Activated T-cell treated with anti-CD3 and anti-CD28 coated beads, Interleukin-2, amount 50 U/mL, for 24 hours (primary cell): ENCODE results near the gene ACTL8.

Source experiments
- DNase-seq: peaks from one replicate; pipeline ENCODE4 v3.0.0-alpha.2; 2020
- H3K27ac Mint-ChIP-seq: 2 replicates; pipeline ENCODE4 v1.8.0; 2020; ENCODE audit warnings: mild to moderate bottlenecking, mixed read lengths
- H3K27me3 Mint-ChIP-seq: 2 replicates; pipeline ENCODE4 v1.8.0; 2020; ENCODE audit warnings: mixed read lengths
- H3K36me3 Mint-ChIP-seq: 2 replicates; pipeline ENCODE4 v1.8.0; 2020; ENCODE audit warnings: low read depth, mixed read lengths
- H3K4me1 Mint-ChIP-seq: 2 replicates; pipeline ENCODE4 v1.8.0; 2020; ENCODE audit warnings: low read depth, mixed read lengths
- H3K4me3 Mint-ChIP-seq: 2 replicates; pipeline ENCODE4 v1.8.0; 2020; ENCODE audit warnings: mild to moderate bottlenecking, moderate library complexity, mixed read lengths
- H3K9me3 Mint-ChIP-seq: 2 replicates; pipeline ENCODE4 v1.8.0; 2020; ENCODE audit warnings: mixed read lengths

ACTL8 gene

DNA sequence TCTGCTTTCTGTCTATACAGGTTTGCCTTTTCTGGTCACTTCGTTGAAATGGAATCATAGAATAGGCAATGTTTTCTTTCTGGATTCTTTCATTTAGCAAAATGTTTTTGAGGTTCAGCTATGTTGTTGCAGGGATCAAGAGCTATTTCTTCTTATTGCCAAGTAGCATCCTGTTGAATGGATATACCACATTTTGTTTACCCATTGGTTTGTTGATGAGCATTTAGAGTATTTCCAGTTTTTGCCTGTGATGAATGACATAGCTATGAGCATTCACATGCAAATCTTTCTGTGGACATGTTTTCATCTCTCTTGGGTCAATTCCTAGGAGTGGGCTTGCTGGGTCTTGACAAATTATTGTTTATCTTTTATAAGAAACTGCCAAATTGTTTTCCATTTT lies 115.5 kb downstream of the ACTL8 start:
- Mint-ChIP-seq H3K27ac (no peak overlapping the region), H3K27me3 (peaks cover 13% of the 10 kb centered on the region), H3K36me3 (no peaks in the 10 kb centered on the region), H3K4me3 (no peak overlapping the region), H3K9me3 (peaks cover 2% of the 10 kb centered on the region), H3K4me1 (no peaks in the 10 kb centered on the region)
- DNase-seq, result no peak

DNA sequence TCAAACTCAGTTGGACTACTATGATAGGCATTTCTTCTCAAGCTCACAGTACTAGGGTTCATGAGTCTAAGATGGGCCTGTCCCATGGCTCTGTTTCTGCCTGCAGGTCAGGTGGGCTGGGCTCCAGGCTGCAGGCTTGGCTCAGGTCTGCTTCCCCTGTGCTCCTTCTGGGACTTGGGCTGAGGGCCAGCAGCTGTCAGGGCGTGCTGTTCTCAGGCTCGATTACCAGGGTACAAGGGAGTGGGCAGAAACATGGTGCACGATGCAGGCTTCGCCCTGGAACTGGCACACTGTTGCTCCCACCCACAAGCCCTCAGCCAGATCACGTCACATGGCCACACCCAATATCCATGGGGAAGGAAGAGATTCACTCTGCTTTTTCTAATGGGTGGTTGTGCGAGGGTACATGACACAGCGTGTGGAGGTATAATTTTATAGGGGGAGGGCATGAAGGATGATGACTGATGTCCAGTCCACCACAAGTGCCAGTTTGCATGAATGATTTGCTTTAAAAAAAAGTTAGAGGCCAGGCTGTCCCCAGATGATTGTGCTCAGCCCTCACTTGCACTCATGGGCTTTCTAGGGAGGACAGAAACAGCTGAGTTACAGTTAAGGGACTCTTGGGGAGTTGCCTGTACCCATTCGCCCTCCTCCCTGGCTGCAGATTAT lies 118.0 kb downstream of the ACTL8 start:
- peaks cover 14% of the 10 kb centered on the region for H3K27me3 Mint-ChIP-seq
- no peak for DNase-seq
- no peaks in the 10 kb centered on the region for H3K4me1 Mint-ChIP-seq
- H3K9me3 Mint-ChIP-seq, result no peaks in the 10 kb centered on the region
- H3K36me3 Mint-ChIP-seq, result no peaks in the 10 kb centered on the region
- H3K27ac Mint-ChIP-seq, result no peak overlapping the region
- H3K4me3 Mint-ChIP-seq, result no peak overlapping the region

DNA sequence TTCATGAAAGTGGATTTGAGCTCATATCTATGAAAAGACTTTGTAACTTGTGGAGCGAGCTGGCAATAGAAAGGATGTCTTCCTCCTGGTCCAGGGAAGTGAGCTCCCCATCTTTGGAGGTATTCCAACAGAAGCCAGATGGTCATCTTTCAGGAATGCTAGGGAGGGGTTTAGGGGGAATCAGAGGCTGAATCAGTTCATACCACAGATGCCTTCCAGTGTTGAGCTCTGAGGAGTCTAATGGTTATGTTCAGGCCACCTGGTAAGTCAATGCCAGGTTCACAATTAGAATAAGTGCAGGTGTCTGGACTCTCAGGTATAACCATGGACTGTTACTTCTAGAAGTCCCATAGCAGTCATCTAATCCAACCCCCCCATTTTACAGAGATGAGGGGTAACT lies 119.1 kb downstream of the ACTL8 start:
- Mint-ChIP-seq H3K9me3 (no peaks in the 10 kb centered on the region), H3K4me3 (no peak overlapping the region), H3K27me3 (peaks cover 14% of the 10 kb centered on the region), H3K4me1 (no peaks in the 10 kb centered on the region), H3K36me3 (no peaks in the 10 kb centered on the region), H3K27ac (no peak overlapping the region)
- DNase-seq, result no peak

DNA sequence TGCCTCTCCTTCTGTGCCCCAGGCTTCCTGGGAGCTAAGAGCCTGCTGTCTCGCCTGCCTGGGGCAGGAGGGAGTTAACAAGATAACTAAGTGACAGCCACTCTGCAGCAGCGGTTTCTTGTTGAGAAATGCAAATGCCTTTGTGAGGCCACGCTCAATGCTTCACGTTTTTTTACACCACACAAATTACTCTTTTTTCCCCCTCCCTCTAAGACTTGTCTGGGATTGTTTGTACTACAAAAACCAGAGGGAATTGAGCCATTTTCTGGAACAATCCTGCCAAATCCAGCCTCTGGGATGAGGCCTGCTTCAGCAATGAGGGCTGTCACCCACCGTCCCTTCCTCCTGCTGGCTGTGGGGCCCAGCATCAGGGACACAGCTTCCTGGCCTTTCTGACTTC lies 119.6 kb downstream of the ACTL8 start:
- no peaks in the 10 kb centered on the region for H3K9me3 Mint-ChIP-seq
- H3K27me3 Mint-ChIP-seq, result peaks cover 17% of the 10 kb centered on the region
- no peak for DNase-seq
- no peaks in the 10 kb centered on the region for H3K4me1 Mint-ChIP-seq
- no peak overlapping the region for H3K27ac Mint-ChIP-seq
- H3K4me3 Mint-ChIP-seq, result no peak overlapping the region
- no peaks in the 10 kb centered on the region for H3K36me3 Mint-ChIP-seq

DNA sequence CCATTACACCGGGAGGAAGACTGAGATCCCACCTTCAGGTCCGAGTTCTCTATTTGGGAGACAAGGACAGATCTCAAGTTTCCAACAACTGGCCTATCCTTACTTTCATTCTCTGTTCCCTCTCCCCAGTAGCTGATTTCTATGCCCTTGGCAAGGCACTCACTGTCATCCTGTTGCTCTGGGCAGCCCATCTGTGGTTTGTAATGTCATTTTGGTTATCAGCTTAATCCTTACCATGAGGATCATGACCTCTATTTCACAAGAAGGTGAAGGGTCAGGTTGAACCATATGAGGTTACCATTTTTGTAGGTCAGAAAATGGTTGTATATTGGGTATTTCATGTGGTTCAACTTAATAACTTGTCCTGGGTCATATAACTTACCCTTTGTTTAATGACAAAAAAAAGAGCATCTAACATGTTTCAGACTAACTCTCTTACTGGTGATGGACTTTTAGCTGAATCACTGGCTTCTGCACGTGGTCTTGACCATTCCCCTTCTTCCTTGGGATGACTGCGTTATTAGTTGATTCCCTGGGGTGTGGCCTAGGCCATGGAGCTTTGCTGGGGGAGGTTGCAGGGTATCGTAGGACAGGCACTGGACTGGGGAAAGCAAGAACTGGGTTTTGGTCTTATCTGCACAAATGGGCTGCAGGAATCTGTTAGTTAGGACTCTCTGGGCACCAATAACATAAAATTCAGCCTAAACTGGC lies 120.2 kb downstream of the ACTL8 start:
- H3K4me1 Mint-ChIP-seq, result no peaks in the 10 kb centered on the region
- no peak overlapping the region for H3K27ac Mint-ChIP-seq
- DNase-seq, result no peak
- H3K4me3 Mint-ChIP-seq, result no peak overlapping the region
- peaks cover 21% of the 10 kb centered on the region for H3K27me3 Mint-ChIP-seq
- no peaks in the 10 kb centered on the region for H3K9me3 Mint-ChIP-seq
- no peaks in the 10 kb centered on the region for H3K36me3 Mint-ChIP-seq

DNA sequence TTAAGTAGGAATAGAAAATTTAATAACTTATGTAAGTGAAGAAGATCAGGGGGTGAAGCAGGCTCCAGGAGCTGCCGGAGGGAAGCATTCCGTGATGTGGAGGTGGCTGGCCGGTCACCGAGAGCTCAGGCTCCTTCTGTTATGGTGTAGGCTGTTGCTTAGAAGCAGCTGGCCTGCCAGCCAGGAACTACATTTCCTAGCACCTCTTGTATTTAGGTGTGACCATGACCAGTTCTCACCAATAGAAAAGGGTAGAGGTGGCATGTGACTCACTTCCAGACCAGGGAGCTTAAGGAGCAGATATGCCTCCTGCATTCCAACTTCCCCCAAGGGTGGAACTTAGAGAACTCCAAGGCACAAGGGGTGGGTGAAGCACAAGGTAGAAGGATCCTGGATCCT lies 120.7 kb downstream of the ACTL8 start:
- Mint-ChIP-seq H3K27me3 (peaks cover 21% of the 10 kb centered on the region), H3K9me3 (no peaks in the 10 kb centered on the region), H3K4me3 (no peak overlapping the region), H3K4me1 (no peaks in the 10 kb centered on the region), H3K27ac (no peak overlapping the region), H3K36me3 (no peaks in the 10 kb centered on the region)
- no peak for DNase-seq
